Activated CD8-positive, alpha-beta memory T cell treated with anti-CD3 and anti-CD28 coated beads, Interleukin-2, amount 50 U/mL, for 4 hours (primary cell): ENCODE measurements around the gene BCKDK.
A peak's percentile ranks its signal among the peaks of the same experiment; 100 is the strongest.

Experiments used
- DNase-seq: peaks from one replicate; pipeline ENCODE4 v3.0.0-alpha.2; 2020

BCKDK gene

GRCh38 chr16:31108035-31108793, at the start of gene BCKDK:
Gene BCKDK (plus strand): TSS chr16:31108386. CDS start chr16:31109224, 838 bp downstream.
- peak; percentile 72 for DNase-seq

- no peak for DNase-seq
These were observed 46.9 kb upstream of the BCKDK start for GRCh38 chr16:31061126-31061812.

GRCh38 chr16:31061813-31062440, 46.3 kb upstream of the BCKDK start:
- no peak for DNase-seq

GRCh38 chr16:31063495-31063842, 44.7 kb upstream of the BCKDK start:
- no peak for DNase-seq

- DNase-seq: no peak
These were observed 44.2 kb upstream of the BCKDK start for GRCh38 chr16:31063843-31064611.

- no peak for DNase-seq
These were observed 43.2 kb upstream of the BCKDK start for GRCh38 chr16:31064882-31065461.

GRCh38 chr16:31067342-31067741, 40.8 kb upstream of the BCKDK start:
- no peak for DNase-seq

GRCh38 chr16:31071861-31072260, 36.3 kb upstream of the BCKDK start:
- DNase-seq: no peak

- no peak for DNase-seq
These were observed 35.5 kb upstream of the BCKDK start for GRCh38 chr16:31072540-31073141.

GRCh38 chr16:31073142-31073969, 34.8 kb upstream of the BCKDK start:
- DNase-seq: peak; percentile 84

- DNase-seq: peak; percentile 97
These were observed 34.0 kb upstream of the BCKDK start, which contains the start of the genes ZNF646 and ZNF668 for GRCh38 chr16:31073970-31074813. Gene ZNF646 (plus strand): TSS chr16:31074422. CDS start chr16:31076325, 1,903 bp downstream. Gene ZNF668 (minus strand): TSS chr16:31074240. CDS start chr16:31064459, 9,781 bp downstream.

- no peak for DNase-seq
These were observed 33.4 kb upstream of the BCKDK start for GRCh38 chr16:31074814-31075183.

GRCh38 chr16:31076319-31076718, 31.9 kb upstream of the BCKDK start:
- no peak for DNase-seq

GRCh38 chr16:31077024-31077423, 31.2 kb upstream of the BCKDK start:
- no peak for DNase-seq

- no peak for DNase-seq
These were observed 30.4 kb upstream of the BCKDK start for GRCh38 chr16:31077592-31078396.

GRCh38 chr16:31078597-31079341, 29.4 kb upstream of the BCKDK start:
- no peak for DNase-seq

GRCh38 chr16:31079342-31079944, 28.7 kb upstream of the BCKDK start:
- DNase-seq: no peak

GRCh38 chr16:31080035-31080629, 28.1 kb upstream of the BCKDK start:
- DNase-seq: no peak
